GM12872 (cell line): Measurements from ENCODE around the gene CDH15.

ENCODE experiments used
- TF ChIP-seq, protein P1 (sequence below): IDR thresholded peaks from 3 replicates; pipeline ENCODE4 v1.5.1; 2011; ENCODE audit warnings: low read depth, mild to moderate bottlenecking, low read length, moderate library complexity; ENCODE audit not compliant: insufficient read depth

CDH15 gene, protein sequence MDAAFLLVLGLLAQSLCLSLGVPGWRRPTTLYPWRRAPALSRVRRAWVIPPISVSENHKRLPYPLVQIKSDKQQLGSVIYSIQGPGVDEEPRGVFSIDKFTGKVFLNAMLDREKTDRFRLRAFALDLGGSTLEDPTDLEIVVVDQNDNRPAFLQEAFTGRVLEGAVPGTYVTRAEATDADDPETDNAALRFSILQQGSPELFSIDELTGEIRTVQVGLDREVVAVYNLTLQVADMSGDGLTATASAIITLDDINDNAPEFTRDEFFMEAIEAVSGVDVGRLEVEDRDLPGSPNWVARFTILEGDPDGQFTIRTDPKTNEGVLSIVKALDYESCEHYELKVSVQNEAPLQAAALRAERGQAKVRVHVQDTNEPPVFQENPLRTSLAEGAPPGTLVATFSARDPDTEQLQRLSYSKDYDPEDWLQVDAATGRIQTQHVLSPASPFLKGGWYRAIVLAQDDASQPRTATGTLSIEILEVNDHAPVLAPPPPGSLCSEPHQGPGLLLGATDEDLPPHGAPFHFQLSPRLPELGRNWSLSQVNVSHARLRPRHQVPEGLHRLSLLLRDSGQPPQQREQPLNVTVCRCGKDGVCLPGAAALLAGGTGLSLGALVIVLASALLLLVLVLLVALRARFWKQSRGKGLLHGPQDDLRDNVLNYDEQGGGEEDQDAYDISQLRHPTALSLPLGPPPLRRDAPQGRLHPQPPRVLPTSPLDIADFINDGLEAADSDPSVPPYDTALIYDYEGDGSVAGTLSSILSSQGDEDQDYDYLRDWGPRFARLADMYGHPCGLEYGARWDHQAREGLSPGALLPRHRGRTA

DNA sequence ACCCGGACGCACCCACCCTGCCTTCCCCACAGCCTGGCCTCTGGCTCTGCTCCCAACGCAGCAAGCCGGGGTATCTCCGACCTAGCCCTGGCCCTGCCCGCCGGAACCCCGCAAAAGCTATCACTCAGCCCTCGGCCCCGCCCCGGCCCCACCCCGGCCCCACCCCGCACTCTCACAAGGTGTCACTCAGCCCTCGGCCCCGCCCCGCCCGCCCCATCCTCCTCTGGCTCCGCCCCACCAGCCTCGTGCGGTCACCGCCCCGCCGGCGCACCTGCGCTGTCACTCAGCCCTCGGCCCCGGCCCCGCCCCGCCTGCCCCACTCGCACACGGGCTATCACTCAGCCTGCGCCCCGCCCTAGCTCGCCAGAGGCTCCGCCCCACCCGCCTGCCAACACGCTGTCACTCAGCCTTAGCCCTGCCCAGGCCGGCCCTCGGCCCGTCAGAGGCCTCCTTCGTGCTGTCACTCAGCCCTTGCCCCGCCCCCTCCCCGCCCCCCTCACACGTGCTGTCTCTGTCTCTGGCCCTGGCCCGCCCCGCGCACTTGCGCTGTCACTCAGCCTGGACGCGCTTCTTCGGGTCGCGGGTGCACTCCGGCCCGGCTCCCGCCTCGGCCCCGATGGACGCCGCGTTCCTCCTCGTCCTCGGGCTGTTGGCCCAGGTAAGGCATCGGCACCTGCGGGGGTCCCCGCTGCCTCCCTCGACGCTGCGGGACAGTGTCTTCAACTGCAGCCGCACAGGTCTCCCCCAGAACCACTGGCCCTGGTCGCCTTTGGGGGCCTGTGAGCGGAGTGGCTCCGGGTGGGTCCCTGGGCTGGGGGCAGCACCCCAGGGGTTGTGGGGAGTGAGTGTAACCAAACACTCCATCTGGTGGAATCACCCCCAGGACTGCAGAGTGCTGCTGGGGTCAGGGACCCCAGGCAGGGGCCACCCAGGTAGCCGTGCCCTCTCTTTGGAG, at the start of gene CDH15:
TSS of gene CDH15 (plus strand) at position 533 of the 955 bp plus-strand sequence. CDS start at position 617, 84 bp downstream.
- TF ChIP-seq, protein P1, sequence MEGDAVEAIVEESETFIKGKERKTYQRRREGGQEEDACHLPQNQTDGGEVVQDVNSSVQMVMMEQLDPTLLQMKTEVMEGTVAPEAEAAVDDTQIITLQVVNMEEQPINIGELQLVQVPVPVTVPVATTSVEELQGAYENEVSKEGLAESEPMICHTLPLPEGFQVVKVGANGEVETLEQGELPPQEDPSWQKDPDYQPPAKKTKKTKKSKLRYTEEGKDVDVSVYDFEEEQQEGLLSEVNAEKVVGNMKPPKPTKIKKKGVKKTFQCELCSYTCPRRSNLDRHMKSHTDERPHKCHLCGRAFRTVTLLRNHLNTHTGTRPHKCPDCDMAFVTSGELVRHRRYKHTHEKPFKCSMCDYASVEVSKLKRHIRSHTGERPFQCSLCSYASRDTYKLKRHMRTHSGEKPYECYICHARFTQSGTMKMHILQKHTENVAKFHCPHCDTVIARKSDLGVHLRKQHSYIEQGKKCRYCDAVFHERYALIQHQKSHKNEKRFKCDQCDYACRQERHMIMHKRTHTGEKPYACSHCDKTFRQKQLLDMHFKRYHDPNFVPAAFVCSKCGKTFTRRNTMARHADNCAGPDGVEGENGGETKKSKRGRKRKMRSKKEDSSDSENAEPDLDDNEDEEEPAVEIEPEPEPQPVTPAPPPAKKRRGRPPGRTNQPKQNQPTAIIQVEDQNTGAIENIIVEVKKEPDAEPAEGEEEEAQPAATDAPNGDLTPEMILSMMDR, result no peak

DNA sequence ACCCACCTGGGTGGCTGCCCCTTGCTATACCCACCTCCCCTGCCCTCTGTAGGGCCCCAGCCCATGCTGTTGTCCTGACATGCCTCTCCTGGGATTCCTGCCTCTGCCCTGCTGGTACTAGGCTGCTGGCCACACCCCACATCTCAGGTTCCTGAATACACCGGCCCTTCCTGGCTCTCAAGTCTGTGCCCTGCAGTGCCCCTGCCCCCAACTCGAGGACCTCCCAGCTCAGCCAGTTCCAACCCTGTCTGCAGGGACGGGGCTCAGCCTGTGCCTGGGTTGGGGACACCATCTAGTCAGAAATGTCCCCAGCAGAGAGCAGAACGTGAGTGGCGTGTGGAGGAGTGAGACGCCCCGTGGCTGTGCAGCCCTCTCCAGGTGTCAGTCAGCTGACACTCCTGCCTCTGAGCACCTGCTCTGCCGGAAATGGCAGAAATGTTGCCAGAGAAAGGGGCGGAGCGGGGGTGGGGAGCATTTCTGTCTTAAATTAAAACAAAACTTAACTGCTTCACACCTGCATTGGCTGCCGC, 49.2 kb upstream of the CDH15 start:
- TF ChIP-seq, protein P1, result no peak

DNA sequence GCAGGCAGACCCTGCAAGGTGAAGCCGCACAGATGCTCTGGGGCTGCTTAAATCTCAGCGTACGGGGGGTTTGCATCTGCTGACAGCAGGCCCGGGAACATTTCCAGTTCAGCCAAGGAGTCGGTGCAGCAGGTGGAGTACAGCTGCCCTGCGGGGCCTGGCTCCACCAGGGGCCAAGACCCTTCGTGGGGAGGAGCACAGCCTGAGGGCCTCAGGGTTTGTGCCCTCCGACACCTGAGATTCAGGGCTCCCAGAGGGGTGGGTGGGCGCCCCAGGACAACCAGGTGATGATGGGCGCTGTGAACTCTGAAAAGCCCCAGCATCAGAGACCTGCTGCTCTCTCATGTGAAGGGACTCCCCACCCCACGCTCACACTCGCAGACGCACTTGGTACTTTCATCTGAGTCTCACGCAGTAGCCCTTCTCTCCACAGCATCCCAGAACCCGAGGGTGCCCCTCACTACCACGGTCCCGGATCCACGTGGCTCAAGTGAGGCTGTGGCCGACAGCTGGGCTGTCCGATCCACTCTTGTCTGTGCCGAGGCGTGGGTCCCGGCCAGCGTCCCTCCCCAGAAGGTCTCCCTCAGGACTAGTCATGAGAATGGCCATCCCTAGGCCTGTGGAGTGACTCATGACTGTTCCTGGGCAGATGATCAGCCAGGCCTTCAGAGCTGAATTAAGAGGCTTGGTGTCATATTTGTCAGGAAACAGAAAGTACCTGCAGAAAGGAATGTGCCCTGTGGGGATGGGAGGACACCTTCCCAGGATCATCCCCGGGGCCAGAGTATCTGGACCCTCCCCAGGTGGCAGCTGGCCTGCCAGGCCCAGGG, 48.3 kb upstream of the CDH15 start:
- TF ChIP-seq, protein P1, result no peak

DNA sequence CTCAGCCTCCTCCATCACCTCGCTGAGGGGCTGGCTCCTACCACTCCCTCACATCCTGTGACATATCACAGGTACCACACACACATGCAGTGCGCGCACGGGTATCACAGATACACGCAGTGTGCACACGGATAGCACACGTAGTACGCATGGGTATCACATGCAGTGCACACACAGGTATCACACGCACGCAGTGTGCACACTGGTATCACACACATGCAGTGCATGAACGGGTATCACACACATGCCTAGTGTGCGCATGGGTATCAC, 47.8 kb upstream of the CDH15 start:
- TF ChIP-seq, protein P1, result no peak

DNA sequence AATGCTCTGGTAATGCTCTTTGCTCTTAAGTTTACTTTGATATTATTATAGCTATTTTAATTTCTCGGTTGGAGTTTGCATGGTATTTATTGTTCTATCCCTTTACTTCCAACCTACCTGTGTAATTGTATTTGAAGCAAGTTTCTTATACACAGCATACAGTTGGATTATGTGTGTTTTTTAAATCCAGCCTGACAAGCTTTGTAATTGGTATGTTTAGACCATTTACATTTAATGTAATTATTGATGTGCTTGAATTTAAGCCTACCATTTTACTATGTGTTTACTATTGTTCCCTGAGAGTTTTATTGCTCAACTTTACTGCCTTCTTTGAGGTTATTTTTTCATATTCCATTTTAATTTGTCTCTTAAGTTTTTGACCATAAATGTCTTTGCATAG, 42.2 kb upstream of the CDH15 start:
- TF ChIP-seq, protein P1, result no peak

DNA sequence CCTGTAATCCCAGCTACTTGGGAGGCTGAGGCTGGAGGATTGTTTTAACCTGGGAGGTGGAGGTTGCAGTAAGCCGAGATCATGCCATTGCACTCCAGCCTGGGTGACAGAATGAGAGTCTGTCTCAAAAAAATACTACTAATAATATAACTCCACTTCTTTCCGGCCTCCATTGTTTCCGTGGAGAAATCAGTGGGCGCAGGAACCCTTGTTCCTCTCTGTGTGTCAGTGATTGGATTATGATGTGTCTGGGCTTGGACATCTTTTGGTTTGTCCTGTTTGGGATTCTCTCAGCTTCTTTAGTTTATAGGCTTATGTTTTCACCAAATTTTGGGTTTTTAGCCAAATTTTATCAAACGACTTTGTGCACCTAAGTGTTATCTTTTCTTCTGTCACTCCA, 41.1 kb upstream of the CDH15 start:
- TF ChIP-seq, protein P1, result no peak
